SIG-M5 (cell line): ENCODE measurements around the gene SLC5A11.
"Not testable (repeated sequence)": the region's sequence is repeated elsewhere in the genome, so short reads cannot be mapped to it uniquely, and the experiment has no call there.

ENCODE experiments used
- DNase-seq: peaks from one replicate; lab custom pipeline; 2025; lab: John Stamatoyannopoulos, UW

The SLC5A11 gene

GRCh38 chr16:24858219-24859041, 12.7 kb downstream of the SLC5A11 start:
- no peak for DNase-seq

GRCh38 chr16:24861461-24861860, 15.7 kb downstream of the SLC5A11 start:
- no peak for DNase-seq

GRCh38 chr16:24863582-24864437, 18.0 kb downstream of the SLC5A11 start:
- no peak for DNase-seq

DNA sequence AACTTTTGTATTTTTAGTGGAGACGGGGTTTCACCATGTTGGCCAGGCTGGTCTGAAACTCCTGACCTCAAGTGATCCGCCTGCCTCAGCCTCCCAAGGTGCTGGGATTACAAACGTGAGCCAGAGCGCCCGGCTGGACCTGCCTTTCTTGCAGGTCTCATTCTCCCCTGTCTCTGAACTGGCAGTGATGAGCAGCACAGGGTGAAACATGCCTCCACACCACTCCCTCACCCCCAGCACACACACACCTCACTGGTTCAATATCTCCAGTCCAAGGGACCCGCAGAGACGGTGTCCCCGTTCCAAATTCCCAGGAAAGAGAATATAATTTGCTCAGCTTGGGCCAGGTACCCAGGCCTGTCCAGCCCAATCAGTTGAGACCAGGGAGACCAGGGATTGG, 23.3 kb downstream of the SLC5A11 start:
- no peak for DNase-seq

DNA sequence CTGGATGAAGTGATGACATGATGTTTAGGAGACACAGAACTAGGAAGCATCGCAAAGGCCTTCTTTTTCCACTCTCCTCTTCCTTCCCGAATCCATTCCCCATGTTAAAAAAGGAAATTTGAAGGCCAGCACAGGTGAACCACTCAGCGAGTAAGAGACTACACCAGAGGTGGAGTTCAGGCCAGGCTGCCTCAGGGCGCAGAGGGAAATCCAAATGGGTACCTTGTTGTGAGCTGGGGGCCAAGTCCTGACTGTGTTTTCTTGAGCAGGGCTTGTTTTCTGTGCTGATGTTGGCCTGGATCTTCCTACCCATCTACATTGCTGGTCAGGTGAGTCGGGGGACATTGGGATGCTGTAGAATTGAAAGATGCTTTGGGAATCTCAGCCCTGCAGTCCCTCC, 26.1 kb downstream of the SLC5A11 start:
- DNase-seq, result no peak

DNA sequence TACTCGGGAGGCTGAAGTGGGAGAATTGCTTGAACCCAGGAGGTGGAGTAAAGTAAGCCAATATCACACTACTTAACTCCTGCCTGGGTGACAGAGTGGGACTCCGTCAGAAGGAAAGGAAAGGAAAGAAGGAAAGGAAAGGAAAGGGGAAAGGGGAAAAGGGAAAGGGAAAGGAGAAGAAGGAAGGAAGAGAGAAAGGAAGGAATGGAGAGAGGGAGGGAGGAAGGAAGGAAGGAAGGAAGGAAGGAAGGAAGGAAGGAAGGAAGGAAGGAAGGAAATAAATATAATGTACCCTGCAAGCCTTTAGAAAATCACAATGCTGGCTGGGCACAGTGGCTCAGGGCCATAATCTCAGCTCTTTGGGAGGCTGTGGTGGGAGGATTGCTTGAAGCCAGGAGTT, 27.3 kb downstream of the SLC5A11 start:
- no peak for DNase-seq

DNA sequence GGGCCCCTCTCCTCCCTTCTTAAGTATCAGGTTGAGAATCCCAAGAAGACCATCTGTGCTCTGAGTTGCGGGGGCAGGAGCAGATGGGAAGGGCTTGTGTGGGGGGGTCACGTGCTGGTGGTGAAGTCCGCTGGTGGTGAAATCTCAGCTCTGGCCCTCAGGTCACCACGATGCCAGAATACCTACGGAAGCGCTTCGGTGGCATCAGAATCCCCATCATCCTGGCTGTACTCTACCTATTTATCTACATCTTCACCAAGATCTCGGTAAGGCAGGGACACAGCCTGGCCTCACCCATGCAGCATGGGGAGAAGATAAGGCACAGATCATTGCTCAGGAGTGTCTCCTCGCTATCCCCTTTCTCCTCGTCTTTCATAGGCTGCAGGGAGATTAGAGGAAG, 29.7 kb downstream of the SLC5A11 start:
- DNase-seq, result no peak

- no peak for DNase-seq
These were observed 30.5 kb downstream of the SLC5A11 start for GRCh38 chr16:24876231-24876630.

GRCh38 chr16:24879684-24880083, 33.9 kb downstream of the SLC5A11 start:
- no peak for DNase-seq

DNA sequence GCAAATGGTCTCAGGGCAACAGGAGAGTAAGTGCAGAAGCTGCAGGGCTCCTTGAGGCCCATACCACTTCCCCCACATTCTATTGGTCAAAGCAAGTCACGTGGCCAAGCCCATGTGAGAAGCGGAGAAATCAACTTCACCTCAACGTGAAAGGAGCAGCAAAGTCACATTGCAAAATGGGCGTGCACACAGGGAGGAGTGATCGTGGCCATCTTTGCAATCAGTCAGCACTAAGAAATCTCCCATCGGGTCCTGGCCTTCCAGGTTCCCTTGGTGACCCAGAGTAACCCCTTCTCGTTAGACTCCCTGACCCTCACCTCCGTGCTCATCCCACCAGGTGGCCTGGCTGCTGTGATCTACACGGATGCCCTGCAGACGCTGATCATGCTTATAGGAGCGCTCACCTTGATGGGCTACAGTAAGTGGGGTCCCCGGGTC, 38.0 kb downstream of the SLC5A11 start:
- DNase-seq, result no peak

DNA sequence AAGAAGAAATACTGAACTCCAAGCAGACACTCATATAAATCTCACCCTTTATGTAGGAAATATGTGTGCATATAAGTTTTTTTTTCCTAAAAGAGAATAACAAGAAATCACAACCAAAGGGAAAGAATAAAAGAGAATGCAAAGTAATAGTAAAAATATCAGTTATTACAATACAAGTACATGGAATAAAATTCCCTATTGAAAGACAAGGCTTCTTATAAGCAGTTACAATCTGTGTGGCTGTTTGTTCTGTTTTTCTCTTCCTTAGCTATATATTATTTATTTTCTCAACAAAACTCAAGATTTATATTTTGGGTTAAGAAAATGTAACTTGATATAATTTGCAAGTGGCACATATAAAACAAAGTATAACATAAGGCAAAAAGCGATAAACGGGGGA, 41.7 kb downstream of the SLC5A11 start:
- DNase-seq, result no peak

DNA sequence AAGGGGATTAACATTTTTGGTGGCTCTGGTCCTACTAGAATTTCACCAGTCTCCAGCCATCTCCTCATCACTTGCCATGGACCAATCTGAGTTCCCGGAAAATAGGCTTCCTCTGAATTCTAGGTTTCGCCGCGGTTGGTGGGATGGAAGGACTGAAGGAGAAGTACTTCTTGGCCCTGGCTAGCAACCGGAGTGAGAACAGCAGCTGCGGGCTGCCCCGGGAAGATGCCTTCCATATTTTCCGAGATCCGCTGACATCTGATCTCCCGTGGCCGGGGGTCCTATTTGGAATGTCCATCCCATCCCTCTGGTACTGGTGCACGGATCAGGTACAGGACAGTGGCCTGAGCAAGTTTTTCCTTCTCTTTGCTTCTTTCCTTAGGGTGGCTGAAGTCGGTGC, 45.0 kb downstream of the SLC5A11 start:
- no peak for DNase-seq

DNA sequence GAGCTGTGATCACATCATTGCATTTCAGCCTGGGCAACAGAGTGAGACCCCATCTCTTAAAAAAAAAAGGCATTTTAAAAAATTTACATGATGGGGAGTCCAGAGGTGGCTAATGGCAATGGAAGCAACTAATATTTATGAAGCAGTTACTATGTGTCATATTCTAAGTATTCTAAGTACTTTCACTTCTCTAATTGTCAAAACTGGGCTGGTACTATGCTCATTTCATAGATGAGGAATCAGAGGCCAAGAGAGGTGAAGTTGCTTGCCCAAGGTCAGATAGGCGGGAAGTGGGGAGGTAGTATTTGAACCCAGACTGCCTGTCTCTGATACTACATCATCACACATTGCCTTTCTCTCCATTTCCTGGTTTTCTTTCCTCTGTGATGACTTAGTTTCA, 50.7 kb downstream of the SLC5A11 start:
- peak; percentile 34 for DNase-seq

DNA sequence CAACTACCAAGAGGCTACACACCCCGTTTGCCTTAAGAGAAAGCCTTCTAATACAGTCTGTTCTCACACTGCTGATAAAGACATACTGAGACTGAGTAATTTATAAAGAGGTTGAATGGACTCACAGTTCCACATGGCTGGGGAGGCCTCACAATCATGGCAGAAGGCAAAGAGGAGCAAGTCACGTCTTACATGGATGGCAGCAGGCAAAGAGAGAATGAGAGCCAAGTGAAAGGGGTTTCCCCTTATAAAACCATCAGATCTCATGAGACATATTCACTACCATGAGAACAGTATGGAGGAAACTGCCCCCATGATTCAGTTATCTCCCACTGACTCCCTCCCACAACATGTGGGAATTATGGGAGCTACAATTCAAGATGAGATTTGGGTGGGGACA, 51.8 kb downstream of the SLC5A11 start:
- not testable (repeated sequence) for DNase-seq

- DNase-seq, result no peak
These were observed 54.5 kb downstream of the SLC5A11 start for GRCh38 chr16:24900230-24900629.

DNA sequence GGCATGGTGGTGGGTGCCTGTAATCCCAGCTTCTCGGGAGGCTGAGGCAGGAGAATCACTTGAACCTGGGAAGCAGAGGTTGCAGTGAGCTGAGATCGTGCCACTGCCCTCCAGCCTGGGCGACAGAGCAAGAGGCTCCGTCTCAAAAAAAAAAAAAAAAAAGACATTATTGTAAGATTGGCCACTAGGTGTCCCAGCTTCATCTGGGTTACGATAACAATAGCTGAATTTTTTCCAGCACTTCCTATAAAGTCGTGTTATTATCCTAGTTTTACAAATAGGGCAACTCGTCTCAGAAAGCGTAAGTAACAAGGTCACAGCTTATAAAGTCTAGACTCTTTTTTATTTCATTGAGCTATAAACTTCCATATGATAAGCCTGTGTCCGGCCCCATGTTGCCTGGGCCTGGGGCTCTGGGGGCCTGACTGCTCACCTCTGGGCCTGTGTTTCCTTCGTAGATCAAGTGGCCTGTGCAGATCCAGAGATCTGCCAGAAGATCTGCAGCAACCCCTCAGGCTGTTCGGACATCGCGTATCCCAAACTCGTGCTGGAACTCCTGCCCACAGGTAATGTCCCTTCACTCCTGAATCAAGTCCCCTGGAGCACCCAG, 60.5 kb downstream of the SLC5A11 start:
- no peak for DNase-seq

GRCh38 chr16:24906901-24907300, 61.1 kb downstream of the SLC5A11 start:
- no peak for DNase-seq

GRCh38 chr16:24908716-24909115, 63.0 kb downstream of the SLC5A11 start:
- DNase-seq, result no peak

- no peak for DNase-seq
These were observed 64.1 kb downstream of the SLC5A11 start for GRCh38 chr16:24909856-24910255.

- DNase-seq, result no peak
These were observed 69.3 kb downstream of the SLC5A11 start for GRCh38 chr16:24915019-24915418.

- no peak for DNase-seq
These were observed 69.8 kb downstream of the SLC5A11 start for GRCh38 chr16:24915576-24915975.

DNA sequence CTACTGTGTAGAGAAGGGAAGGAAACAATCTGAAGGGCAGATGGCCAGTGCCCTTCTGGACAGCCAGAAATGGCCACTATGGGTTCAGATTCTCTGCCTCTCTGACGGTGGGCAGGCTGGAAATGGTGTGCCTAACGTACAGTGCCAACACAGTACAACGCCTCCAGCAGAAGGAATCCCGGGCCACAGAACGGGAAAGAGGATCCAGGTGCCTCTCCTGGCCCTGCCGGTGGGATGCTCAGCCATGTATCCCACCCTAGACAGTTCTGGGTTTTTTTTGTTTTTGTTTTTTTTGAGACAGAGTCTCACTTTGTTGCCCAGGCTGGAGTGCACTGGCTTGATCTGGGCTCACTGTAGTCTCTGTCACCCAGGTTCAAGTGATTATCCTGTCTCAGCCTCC, 71.5 kb downstream of the SLC5A11 start:
- DNase-seq, result no peak

DNA sequence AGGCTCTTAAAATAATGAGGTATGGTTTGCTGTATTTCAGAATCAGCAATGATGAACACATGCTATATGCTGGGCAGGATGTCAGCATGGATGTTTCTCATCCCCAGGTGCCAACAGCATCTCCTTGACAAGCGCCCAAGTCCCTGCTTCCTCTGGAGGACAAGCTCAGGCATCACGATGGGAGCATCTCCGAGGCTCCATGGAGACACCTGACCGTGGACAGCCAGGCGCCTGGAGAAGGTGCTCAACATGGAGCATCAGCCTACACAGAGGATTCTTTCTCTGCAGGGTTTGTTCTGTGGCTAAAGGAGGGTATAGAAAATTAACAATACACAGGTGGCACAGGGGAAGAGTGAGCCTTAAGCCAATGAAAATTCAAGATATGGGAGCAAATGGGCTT, 72.1 kb downstream of the SLC5A11 start:
- DNase-seq, result no peak
